Neural progenitor cell (in vitro differentiated cells): ENCODE results near the gene ASPHD2. TPM values are rescaled to one million over a fixed set of nuclear protein-coding genes. Genes with fewer than 3 reads are reported as not detected.

Experiments
- DNase-seq: peaks from one replicate; pipeline ENCODE4 v3.0.0-alpha.2; 2016; ENCODE audit warnings: low spot score
- H2AFZ ChIP-seq: fragments of 200-600 bp; sonication (generic); replicated peaks from 2 replicates; pipeline ENCODE4 v1.6.1; 2016; ENCODE audit warnings: antibody characterized with exemption
- H3F3A ChIP-seq: fragments of 200-600 bp; sonication (generic); 2 replicates; pipeline ENCODE4 v1.6.1; 2016; ENCODE audit warnings: antibody characterized with exemption, low read depth
- H3K27ac ChIP-seq: fragments of 200-600 bp; sonication (generic); 2 replicates; pipeline ENCODE4 v1.5.1; 2016; ENCODE audit warnings: mild to moderate bottlenecking
- H3K27me3 ChIP-seq: fragments of 200-600 bp; sonication (generic); 2 replicates; pipeline ENCODE4 v1.6.1; 2016; ENCODE audit warnings: mild to moderate bottlenecking, moderate library complexity
- H3K36me3 ChIP-seq: fragments of 200-600 bp; sonication (generic); 2 replicates; pipeline ENCODE4 v1.5.1; 2016
- H3K4me1 ChIP-seq: fragments of 200-600 bp; sonication (generic); 2 replicates; pipeline ENCODE4 v1.6.1; 2016; ENCODE audit warnings: mixed run types
- H3K4me2 ChIP-seq: fragments of 200-600 bp; sonication (generic); 2 replicates; pipeline ENCODE4 v1.6.1; 2016
- H3K4me3 ChIP-seq: fragments of 200-600 bp; sonication (generic); 2 replicates; pipeline ENCODE4 v1.5.1; 2016
- H3K79me2 ChIP-seq: fragments of 200-600 bp; sonication (generic); 2 replicates; pipeline ENCODE4 v1.6.1; 2016; ENCODE audit warnings: low read depth
- H3K9ac ChIP-seq: fragments of 200-600 bp; sonication (generic); 2 replicates; pipeline ENCODE4 v1.6.1; 2016
- H3K9me3 ChIP-seq: fragments of 200-600 bp; sonication (generic); 2 replicates; pipeline ENCODE4 v1.5.1; 2016; ENCODE audit warnings: low read depth
- H4K20me1 ChIP-seq: fragments of 200-600 bp; sonication (generic); 2 replicates; pipeline ENCODE4 v1.6.1; 2016; ENCODE audit warnings: low read depth
- H3K27ac Mint-ChIP-seq: 3 replicates; pipeline ENCODE4 v1.8.0; 2021; ENCODE audit warnings: mixed read lengths
- H3K27me3 Mint-ChIP-seq: 2 replicates; pipeline ENCODE4 v1.8.0; 2022; ENCODE audit warnings: low read depth, mild to moderate bottlenecking, inconsistent platforms, moderate library complexity, mixed read lengths; ENCODE audit not compliant: insufficient read depth
- H3K36me3 Mint-ChIP-seq: 3 replicates; pipeline ENCODE4 v1.8.0; 2021; ENCODE audit warnings: mixed read lengths
- H3K4me1 Mint-ChIP-seq: 3 replicates; pipeline ENCODE4 v1.8.0; 2021; ENCODE audit warnings: mixed read lengths
- H3K4me3 Mint-ChIP-seq: 3 replicates; pipeline ENCODE4 v1.8.0; 2021; ENCODE audit warnings: mild to moderate bottlenecking, moderate library complexity, mixed read lengths
- H3K9me3 Mint-ChIP-seq: 3 replicates; pipeline ENCODE4 v1.8.0; 2020; ENCODE audit warnings: mixed read lengths
- CTCF ChIP-seq: fragments of 200-600 bp; sonication (generic); IDR thresholded peaks from 2 replicates; pipeline ENCODE4 v1.5.1; 2017; ENCODE audit warnings: antibody characterized with exemption, mild to moderate bottlenecking
- EZH2 ChIP-seq: fragments of 200-600 bp; sonication (generic); IDR thresholded peaks from 2 replicates; pipeline ENCODE4 v1.6.1; 2017; ENCODE audit warnings: antibody characterized with exemption, mild to moderate bottlenecking, moderate library complexity
- EZH2phosphoT487 ChIP-seq: fragments of 200-600 bp; sonication (generic); IDR thresholded peaks from 2 replicates; pipeline ENCODE4 v1.6.1; 2017; ENCODE audit warnings: antibody characterized with exemption
- total RNA-seq: library from RNA; depleted of rRNA; stranded (reverse); fragments of >200 nt; gene quantifications from 2 replicates; pipeline ENCODE4 v1.2.3, GENCODE V29; 2015; ENCODE audit warnings: low replicate concordance

The ASPHD2 gene
- total RNA-seq, 1 donor from 2014 or later = 9.3 TPM

- H3K4me1 Mint-ChIP-seq = peaks cover 17% of the 10 kb centered on the region
- DNase-seq = no peak
- H3K27ac Mint-ChIP-seq = no peak overlapping the region
Measured at GRCh38 chr22:26439559-26439958, 10.5 kb downstream of the ASPHD2 start.

GRCh38 chr22:26442086-26442756, 13.2 kb downstream of the ASPHD2 start:
- peaks cover 9% of the 10 kb centered on the region for H3K4me1 Mint-ChIP-seq
- TF ChIP-seq EZH2phosphoT487 (no peak), CTCF (no peak), EZH2 (no peak)
- Histone ChIP-seq H3K4me2 (no peak overlapping the region), H2AFZ (no peak overlapping the region), H3K79me2 (no peaks in the 10 kb centered on the region), H4K20me1 (peaks cover 14% of the 10 kb centered on the region), H3K27ac (no peak overlapping the region), H3K36me3 (no peaks in the 10 kb centered on the region), H3F3A (no peaks in the 10 kb centered on the region), H3K4me1 (no peaks in the 10 kb centered on the region), H3K9me3 (no peaks in the 10 kb centered on the region), H3K27me3 (no peaks in the 10 kb centered on the region), H3K4me3 (no peak overlapping the region), H3K9ac (no peak overlapping the region)
- no peaks in the 10 kb centered on the region for H3K9me3 Mint-ChIP-seq
- peaks cover 2% of the 10 kb centered on the region for H3K27me3 Mint-ChIP-seq
- H3K27ac Mint-ChIP-seq = no peak overlapping the region
- peaks cover 5% of the 10 kb centered on the region for H3K36me3 Mint-ChIP-seq
- no peak for DNase-seq
- no peak overlapping the region for H3K4me3 Mint-ChIP-seq

More at GRCh38 chr22:26439559-26439958, 10.5 kb downstream of the ASPHD2 start:
- H3K4me1 ChIP-seq = no peaks in the 10 kb centered on the region
- Mint-ChIP-seq H3K36me3 (peaks cover 2% of the 10 kb centered on the region), H3K9me3 (no peaks in the 10 kb centered on the region), H3K27me3 (peaks cover 5% of the 10 kb centered on the region), H3K4me3 (no peak overlapping the region)
- H3K9ac ChIP-seq = no peak overlapping the region
- no peak overlapping the region for H3K4me3 ChIP-seq
- no peak for TF ChIP-seq EZH2phosphoT487
- H3K27ac ChIP-seq = no peak overlapping the region
- no peaks in the 10 kb centered on the region for H3K27me3 ChIP-seq
- no peaks in the 10 kb centered on the region for H3F3A ChIP-seq
- no peak overlapping the region for H2AFZ ChIP-seq
- no peak overlapping the region for H3K4me2 ChIP-seq
- H3K9me3 ChIP-seq = no peaks in the 10 kb centered on the region
- peaks cover 26% of the 10 kb centered on the region for H4K20me1 ChIP-seq
- H3K79me2 ChIP-seq = no peaks in the 10 kb centered on the region
- H3K36me3 ChIP-seq = no peaks in the 10 kb centered on the region

GRCh38 chr22:26443901-26444690, 15.0 kb downstream of the ASPHD2 start:
- DNase-seq = no peak
- Histone ChIP-seq H3F3A (no peaks in the 10 kb centered on the region), H4K20me1 (peaks cover under 1% of the 10 kb centered on the region), H3K4me1 (no peaks in the 10 kb centered on the region), H3K79me2 (no peaks in the 10 kb centered on the region), H3K9ac (no peak overlapping the region), H3K4me3 (no peak overlapping the region), H3K36me3 (no peaks in the 10 kb centered on the region), H3K4me2 (no peak overlapping the region), H3K27ac (no peak overlapping the region), H2AFZ (no peak overlapping the region), H3K27me3 (no peaks in the 10 kb centered on the region), H3K9me3 (no peaks in the 10 kb centered on the region)
- H3K4me1 Mint-ChIP-seq = peaks cover 2% of the 10 kb centered on the region
- peaks cover 5% of the 10 kb centered on the region for H3K36me3 Mint-ChIP-seq
- H3K27ac Mint-ChIP-seq = no peak overlapping the region
- H3K4me3 Mint-ChIP-seq = no peak overlapping the region
- TF ChIP-seq EZH2 (no peak), EZH2phosphoT487 (no peak), CTCF (no peak)
- H3K9me3 Mint-ChIP-seq = no peaks in the 10 kb centered on the region
- peaks cover 2% of the 10 kb centered on the region for H3K27me3 Mint-ChIP-seq

- no peak overlapping the region for H3K27ac Mint-ChIP-seq
- no peak overlapping the region for H2AFZ ChIP-seq
- no peak overlapping the region for H3K4me3 Mint-ChIP-seq
Measured at GRCh38 chr22:26444777-26445176, 15.7 kb downstream of the ASPHD2 start.

More at GRCh38 chr22:26444777-26445176, 15.7 kb downstream of the ASPHD2 start:
- H3K36me3 ChIP-seq = no peaks in the 10 kb centered on the region
- Mint-ChIP-seq H3K4me1 (peaks cover 6% of the 10 kb centered on the region), H3K27me3 (peaks cover 2% of the 10 kb centered on the region), H3K9me3 (no peaks in the 10 kb centered on the region), H3K36me3 (peaks cover 5% of the 10 kb centered on the region)
- H3K27me3 ChIP-seq = no peaks in the 10 kb centered on the region
- H3K4me1 ChIP-seq = no peaks in the 10 kb centered on the region
- no peak overlapping the region for H3K4me3 ChIP-seq
- no peaks in the 10 kb centered on the region for H3K79me2 ChIP-seq
- H4K20me1 ChIP-seq = no peaks in the 10 kb centered on the region
- TF ChIP-seq EZH2phosphoT487 (no peak), EZH2 (no peak), CTCF (no peak)
- no peak overlapping the region for H3K9ac ChIP-seq
- no peak for DNase-seq
- no peaks in the 10 kb centered on the region for H3F3A ChIP-seq
- no peak overlapping the region for H3K4me2 ChIP-seq
- no peaks in the 10 kb centered on the region for H3K9me3 ChIP-seq
- no peak overlapping the region for H3K27ac ChIP-seq
